ENCODE measurements around the gene ARHGAP26.

ARHGAP26 gene

GRCh38 chr5:142837081-142837725 lies 67.0 kb downstream of the ARHGAP26 start:
- Histone ChIP-seq H3K36me3 (ENCODE audit: insufficient read depth, low read length) (no peaks in the 10 kb centered on the region), H3K4me1 (ENCODE audit: insufficient read depth, low read length) (peaks cover 13% of the 10 kb centered on the region), H3K4me3 (ENCODE audit: low read length) (no peak overlapping the region), H2AFZ (ENCODE audit: low read depth, low read length) (no peak overlapping the region), H3K9me3 (ENCODE audit: low read length) (no peaks in the 10 kb centered on the region), H3K27me3 (ENCODE audit: insufficient read depth, low read length) (no peaks in the 10 kb centered on the region)

- Histone ChIP-seq H3K4me3 (ENCODE audit: low read length) (no peak overlapping the region), H3K27me3 (ENCODE audit: insufficient read depth, low read length) (no peaks in the 10 kb centered on the region), H3K4me1 (ENCODE audit: insufficient read depth, low read length) (peaks cover 13% of the 10 kb centered on the region), H3K36me3 (ENCODE audit: insufficient read depth, low read length) (no peaks in the 10 kb centered on the region), H3K9me3 (ENCODE audit: low read length) (no peaks in the 10 kb centered on the region), H2AFZ (ENCODE audit: low read depth, low read length) (no peak overlapping the region)
Measured at GRCh38 chr5:142838845-142839244, 68.7 kb downstream of the ARHGAP26 start.

DNA sequence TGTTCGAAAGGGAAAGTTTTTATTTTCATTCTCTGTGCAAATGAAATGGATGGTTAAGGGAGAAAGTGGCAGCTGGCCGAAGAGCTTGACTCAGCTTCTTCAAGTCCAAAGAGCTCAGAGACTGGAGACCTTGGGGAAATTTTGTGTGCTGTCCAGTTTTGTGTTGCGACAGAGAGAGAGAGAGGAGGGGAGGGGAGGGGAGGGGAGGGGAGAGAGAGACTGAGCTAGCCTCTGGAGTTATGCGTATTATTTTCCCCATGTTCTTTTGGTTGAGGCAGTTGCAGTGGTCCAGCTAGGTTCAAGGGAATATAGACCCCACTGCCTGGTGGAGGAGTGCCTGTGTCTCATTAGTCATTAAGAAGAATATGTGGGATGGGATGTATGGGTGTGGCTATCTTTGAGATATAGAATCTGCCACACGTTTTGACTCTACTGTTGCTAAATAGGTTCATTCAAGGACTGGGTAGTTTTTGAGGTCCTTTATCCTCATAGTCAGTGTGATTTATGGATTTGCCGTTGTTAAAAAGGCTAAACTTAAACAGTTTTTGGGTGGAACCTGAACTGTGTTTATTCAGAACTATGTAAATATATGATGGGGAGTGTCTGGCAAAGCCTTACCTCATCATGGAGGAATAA lies 69.7 kb downstream of the ARHGAP26 start:
- Histone ChIP-seq H3K36me3 (ENCODE audit: insufficient read depth, low read length) (no peaks in the 10 kb centered on the region), H3K27me3 (ENCODE audit: insufficient read depth, low read length) (no peaks in the 10 kb centered on the region), H3K4me3 (ENCODE audit: low read length) (no peak overlapping the region), H2AFZ (ENCODE audit: low read depth, low read length) (no peak overlapping the region), H3K9me3 (ENCODE audit: low read length) (no peaks in the 10 kb centered on the region), H3K4me1 (ENCODE audit: insufficient read depth, low read length) (peaks cover 13% of the 10 kb centered on the region)

DNA sequence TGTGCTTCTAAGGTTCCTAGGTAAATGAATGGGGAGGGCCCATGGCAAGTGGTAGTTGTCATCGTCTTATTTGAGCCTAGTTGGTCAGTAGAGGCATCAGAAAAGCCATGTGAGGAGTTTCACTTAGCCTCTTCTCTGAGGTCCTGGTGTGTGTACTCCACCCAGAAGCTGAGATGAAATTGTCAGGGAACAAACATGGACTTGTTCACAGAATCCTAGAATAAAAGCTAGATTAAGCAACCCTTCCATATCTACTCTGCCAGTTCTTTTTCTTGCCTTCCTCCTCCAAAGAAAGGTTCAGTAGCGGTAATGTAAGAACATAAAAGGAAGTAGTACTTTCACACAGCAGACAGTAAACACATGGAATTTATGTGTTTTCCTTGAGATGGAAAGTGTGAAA lies 70.4 kb downstream of the ARHGAP26 start:
- H2AFZ ChIP-seq (ENCODE audit: low read depth, low read length), result no peak overlapping the region
- H3K9me3 ChIP-seq (ENCODE audit: low read length), result no peaks in the 10 kb centered on the region
- H3K27me3 ChIP-seq (ENCODE audit: insufficient read depth, low read length), result no peaks in the 10 kb centered on the region
- H3K36me3 ChIP-seq (ENCODE audit: insufficient read depth, low read length), result no peaks in the 10 kb centered on the region
- peaks cover 13% of the 10 kb centered on the region for H3K4me1 ChIP-seq (ENCODE audit: insufficient read depth, low read length)
- no peak overlapping the region for H3K4me3 ChIP-seq (ENCODE audit: low read length)

DNA sequence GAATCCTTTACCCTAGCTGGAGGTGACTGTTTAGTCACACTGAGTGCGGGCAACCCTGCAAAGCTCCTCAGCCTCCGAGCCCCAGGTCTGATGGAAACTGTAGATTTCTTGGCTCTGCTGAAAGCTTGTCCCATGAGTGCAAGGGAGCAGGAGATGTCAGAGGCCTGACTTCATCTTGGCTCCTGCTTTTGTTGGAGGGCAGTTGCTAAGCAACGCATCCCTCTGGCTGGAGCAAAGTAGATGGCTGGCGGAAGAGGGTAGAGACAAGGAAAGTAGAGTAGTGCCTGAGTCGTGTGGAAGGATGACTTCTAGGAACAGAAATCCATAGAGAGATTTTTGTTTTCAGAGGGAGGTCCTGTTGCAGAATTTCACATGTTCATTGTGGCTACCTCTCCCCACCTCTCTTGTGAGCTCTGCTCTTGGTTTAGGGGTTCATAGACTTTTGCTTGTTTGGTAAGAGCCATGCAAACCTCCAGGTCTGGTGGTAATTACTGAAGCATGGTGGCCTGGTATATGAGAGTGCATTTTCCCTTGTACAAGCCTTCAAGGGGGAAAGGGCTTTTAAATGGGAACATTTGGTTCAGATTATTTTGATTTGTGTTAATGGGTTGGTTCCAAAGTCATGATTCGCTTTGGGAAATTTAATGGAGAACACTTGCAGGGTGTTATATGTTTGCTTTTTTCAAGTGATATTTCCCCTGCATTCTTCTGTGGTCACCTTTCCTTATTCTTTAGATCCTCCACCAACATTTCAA lies 71.5 kb downstream of the ARHGAP26 start:
- H3K36me3 ChIP-seq (ENCODE audit: insufficient read depth, low read length), result no peaks in the 10 kb centered on the region
- H3K4me1 ChIP-seq (ENCODE audit: insufficient read depth, low read length), result peaks cover 13% of the 10 kb centered on the region
- H3K4me3 ChIP-seq (ENCODE audit: low read length), result no peak overlapping the region
- H3K9me3 ChIP-seq (ENCODE audit: low read length), result no peaks in the 10 kb centered on the region
- H3K27me3 ChIP-seq (ENCODE audit: insufficient read depth, low read length), result no peaks in the 10 kb centered on the region
- no peak overlapping the region for H2AFZ ChIP-seq (ENCODE audit: low read depth, low read length)

DNA sequence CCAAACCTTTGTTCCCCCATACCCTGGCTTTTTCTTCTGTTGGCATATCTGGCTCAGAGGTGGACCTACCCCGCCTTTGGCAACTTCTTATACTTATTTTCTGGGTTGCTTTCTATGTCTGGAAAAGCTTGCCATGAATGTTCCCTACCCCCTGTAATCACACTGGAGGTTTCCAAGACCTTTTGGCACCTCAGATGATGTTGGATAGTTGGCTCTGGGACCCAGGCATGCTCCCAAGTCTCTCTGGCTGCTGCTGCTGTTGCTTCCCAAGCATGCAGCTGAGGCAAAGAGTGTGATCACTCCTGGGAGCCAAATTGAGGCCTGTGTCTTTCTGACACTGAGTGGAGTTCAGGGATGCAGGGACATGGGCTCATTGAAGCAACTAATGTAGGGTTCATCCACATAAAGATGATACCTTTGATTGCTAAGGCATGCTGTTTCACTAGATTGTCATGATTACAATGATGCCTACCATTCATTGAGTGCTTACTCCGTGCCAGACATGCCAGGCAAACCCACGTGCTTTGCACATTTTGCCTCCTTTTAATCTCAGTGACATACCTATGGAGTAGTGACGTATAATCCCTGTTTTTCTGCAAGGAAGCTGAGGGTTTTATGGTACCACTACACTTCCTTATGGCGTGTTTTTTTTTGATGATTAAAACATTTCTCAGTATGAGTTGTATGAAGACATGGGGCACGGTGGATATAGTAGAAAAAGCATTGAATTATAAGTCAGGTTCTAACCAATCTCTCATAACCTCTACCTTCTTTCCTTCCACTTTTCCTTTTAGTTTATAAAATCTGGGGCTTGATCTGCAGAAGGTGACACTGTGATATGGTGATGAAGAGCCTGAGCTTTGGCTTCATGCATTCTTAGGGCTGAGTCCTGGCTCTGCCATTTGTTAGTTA lies 73.1 kb downstream of the ARHGAP26 start:
- Histone ChIP-seq H3K4me3 (ENCODE audit: low read length) (no peak overlapping the region), H3K36me3 (ENCODE audit: insufficient read depth, low read length) (no peaks in the 10 kb centered on the region), H3K9me3 (ENCODE audit: low read length) (no peaks in the 10 kb centered on the region), H3K4me1 (ENCODE audit: insufficient read depth, low read length) (peaks cover 13% of the 10 kb centered on the region), H3K27me3 (ENCODE audit: insufficient read depth, low read length) (no peaks in the 10 kb centered on the region), H2AFZ (ENCODE audit: low read depth, low read length) (no peak overlapping the region)

DNA sequence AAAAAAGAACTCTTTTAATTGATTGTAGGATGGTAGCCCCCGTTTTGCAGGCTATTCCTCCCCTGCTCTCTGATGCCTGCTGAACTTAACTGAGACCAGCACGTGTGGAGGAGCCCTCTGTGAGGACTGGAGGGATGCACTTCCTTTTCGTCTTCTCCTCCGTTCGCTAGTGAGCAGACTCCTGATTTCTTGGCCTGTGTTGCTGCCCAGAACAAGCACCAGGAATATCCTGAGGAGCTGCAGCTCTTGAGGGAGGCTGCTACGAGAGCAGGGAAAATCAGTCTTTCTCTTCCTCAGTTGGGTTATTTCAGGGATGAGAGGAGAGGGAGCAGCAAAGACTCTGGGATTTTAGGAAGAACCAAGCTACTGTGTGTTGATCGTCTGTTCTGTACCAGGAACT lies 74.7 kb downstream of the ARHGAP26 start:
- no peak overlapping the region for H2AFZ ChIP-seq (ENCODE audit: low read depth, low read length)
- no peaks in the 10 kb centered on the region for H3K36me3 ChIP-seq (ENCODE audit: insufficient read depth, low read length)
- H3K9me3 ChIP-seq (ENCODE audit: low read length), result no peaks in the 10 kb centered on the region
- H3K27me3 ChIP-seq (ENCODE audit: insufficient read depth, low read length), result no peaks in the 10 kb centered on the region
- H3K4me3 ChIP-seq (ENCODE audit: low read length), result no peak overlapping the region
- peaks cover 13% of the 10 kb centered on the region for H3K4me1 ChIP-seq (ENCODE audit: insufficient read depth, low read length)

DNA sequence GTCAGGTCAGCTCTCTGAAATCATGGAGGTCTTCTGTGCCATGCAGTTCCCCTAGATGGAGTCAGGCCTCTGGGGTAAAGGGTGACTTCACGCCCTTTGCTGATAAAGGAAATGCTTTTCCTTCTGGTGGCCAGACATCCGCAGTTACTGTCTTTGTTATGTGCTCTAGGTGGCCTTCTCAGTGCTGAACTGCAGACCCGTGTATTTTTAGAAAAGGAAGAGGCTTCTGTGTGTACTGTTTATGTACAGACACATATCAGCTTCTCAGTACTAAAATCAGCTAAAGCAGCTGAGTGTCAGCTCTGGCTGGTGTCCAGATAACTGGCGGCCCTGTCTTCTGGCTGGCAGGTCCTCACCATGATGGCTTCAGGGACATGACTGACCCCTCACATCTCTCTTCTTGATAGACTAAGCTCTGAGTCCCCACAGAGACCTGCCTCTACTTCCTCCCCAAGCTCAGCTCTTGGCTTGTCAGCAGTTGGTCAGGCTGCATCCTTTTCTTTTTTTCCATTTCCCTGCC lies 75.3 kb downstream of the ARHGAP26 start:
- Histone ChIP-seq H3K36me3 (ENCODE audit: insufficient read depth, low read length) (no peaks in the 10 kb centered on the region), H2AFZ (ENCODE audit: low read depth, low read length) (no peak overlapping the region), H3K9me3 (ENCODE audit: low read length) (no peaks in the 10 kb centered on the region), H3K4me3 (ENCODE audit: low read length) (no peak overlapping the region), H3K4me1 (ENCODE audit: insufficient read depth, low read length) (peaks cover 13% of the 10 kb centered on the region), H3K27me3 (ENCODE audit: insufficient read depth, low read length) (no peaks in the 10 kb centered on the region)

- H3K4me1 ChIP-seq (ENCODE audit: insufficient read depth, low read length), result peaks cover 13% of the 10 kb centered on the region
- H2AFZ ChIP-seq (ENCODE audit: low read depth, low read length), result no peak overlapping the region
- no peak overlapping the region for H3K4me3 ChIP-seq (ENCODE audit: low read length)
- H3K27me3 ChIP-seq (ENCODE audit: insufficient read depth, low read length), result no peaks in the 10 kb centered on the region
- no peaks in the 10 kb centered on the region for H3K9me3 ChIP-seq (ENCODE audit: low read length)
- no peaks in the 10 kb centered on the region for H3K36me3 ChIP-seq (ENCODE audit: insufficient read depth, low read length)
Measured at GRCh38 chr5:142845954-142846398, 75.8 kb downstream of the ARHGAP26 start.

GRCh38 chr5:142846406-142846805 lies 76.2 kb downstream of the ARHGAP26 start:
- Histone ChIP-seq H3K4me1 (ENCODE audit: insufficient read depth, low read length) (peaks cover 9% of the 10 kb centered on the region), H3K36me3 (ENCODE audit: insufficient read depth, low read length) (no peaks in the 10 kb centered on the region), H3K9me3 (ENCODE audit: low read length) (no peaks in the 10 kb centered on the region), H3K27me3 (ENCODE audit: insufficient read depth, low read length) (no peaks in the 10 kb centered on the region), H3K4me3 (ENCODE audit: low read length) (no peak overlapping the region), H2AFZ (ENCODE audit: low read depth, low read length) (no peak overlapping the region)

- Histone ChIP-seq H2AFZ (ENCODE audit: low read depth, low read length) (no peak overlapping the region), H3K4me3 (ENCODE audit: low read length) (no peak overlapping the region), H3K9me3 (ENCODE audit: low read length) (no peaks in the 10 kb centered on the region), H3K4me1 (ENCODE audit: insufficient read depth, low read length) (peaks cover 10% of the 10 kb centered on the region), H3K27me3 (ENCODE audit: insufficient read depth, low read length) (no peaks in the 10 kb centered on the region), H3K36me3 (ENCODE audit: insufficient read depth, low read length) (no peaks in the 10 kb centered on the region)
Measured at GRCh38 chr5:142847898-142848790, 78.0 kb downstream of the ARHGAP26 start.

DNA sequence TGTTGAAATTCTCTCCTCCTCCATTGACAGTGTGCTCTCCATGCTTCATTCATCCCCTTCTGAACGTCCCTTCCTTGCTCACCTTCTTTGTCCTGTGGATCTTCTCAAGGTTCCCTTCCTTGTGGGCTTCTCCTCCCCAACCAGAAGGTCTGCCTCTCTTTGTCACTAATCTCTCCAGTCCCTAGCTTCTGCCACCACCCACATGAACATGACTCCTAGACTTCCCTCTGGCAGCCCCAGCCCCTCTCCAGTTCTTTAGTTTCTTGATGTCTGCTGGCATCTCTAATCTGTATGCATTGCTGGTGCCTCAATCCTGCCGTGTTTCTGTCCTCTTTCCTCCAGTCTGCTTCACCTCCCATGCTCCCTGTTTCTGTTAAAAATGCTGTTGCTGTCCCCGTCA lies 79.3 kb downstream of the ARHGAP26 start:
- peaks cover 10% of the 10 kb centered on the region for H3K4me1 ChIP-seq (ENCODE audit: insufficient read depth, low read length)
- no peaks in the 10 kb centered on the region for H3K27me3 ChIP-seq (ENCODE audit: insufficient read depth, low read length)
- H3K36me3 ChIP-seq (ENCODE audit: insufficient read depth, low read length), result no peaks in the 10 kb centered on the region
- no peaks in the 10 kb centered on the region for H3K9me3 ChIP-seq (ENCODE audit: low read length)
- H3K4me3 ChIP-seq (ENCODE audit: low read length), result no peak overlapping the region
- no peak overlapping the region for H2AFZ ChIP-seq (ENCODE audit: low read depth, low read length)
